Brain pericyte (primary cell): ENCODE data around the gene BATF3.

Experiments
- DNase-seq: peaks from one replicate; pipeline ENCODE4 v3.0.0-alpha.2; 2012; ENCODE audit warnings: low read depth, low spot score

BATF3 gene

DNA sequence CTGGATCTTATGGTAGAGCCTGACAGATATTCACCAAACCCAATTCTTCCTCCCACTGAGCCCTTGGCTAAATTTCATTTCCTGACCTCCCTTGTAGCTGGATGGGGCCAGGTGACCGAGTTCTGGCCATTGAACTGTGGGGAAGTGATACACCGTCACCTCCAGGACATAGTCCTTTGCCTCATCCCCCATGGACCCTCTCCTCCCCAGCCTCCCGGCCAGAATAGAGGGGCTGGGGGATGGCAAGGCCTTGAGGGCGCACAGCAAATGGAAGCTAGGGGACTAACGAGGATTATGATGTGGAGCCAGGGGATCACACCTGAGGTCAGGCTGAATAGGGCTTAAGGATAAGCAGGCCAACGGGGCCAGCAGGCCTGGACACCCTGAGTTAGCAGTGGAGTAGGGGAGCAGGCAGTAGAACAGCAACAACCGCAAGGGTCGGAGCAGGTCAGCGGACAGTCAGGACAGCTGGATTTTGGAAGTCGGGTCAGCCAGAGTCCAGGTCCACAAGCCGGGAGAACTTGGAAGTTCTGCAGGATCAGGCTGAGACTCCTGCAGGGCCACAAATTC, 15.0 kb downstream of the BATF3 start:
- DNase-seq, result no peak

- DNase-seq, result no peak
These were observed 15.6 kb downstream of the BATF3 start for GRCh38 chr1:212684076-212684475.

DNA sequence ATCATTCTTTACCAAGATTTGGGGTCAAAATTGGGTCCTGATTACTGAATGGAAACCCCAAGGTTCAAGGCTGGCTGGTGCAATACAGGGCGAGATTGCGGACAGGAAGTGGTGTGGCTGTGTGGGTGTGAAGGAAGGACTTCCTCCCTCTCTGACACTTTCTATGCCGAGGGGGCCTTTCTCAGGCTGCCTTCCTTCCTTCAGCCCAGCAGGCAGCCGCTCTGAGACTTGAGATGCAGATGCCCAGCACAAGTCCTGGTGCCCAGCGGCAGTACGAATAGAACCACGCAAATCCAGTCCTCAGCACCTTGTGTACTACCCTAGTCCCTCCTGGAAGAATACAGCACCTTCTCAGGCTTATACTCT, 16.3 kb downstream of the BATF3 start:
- DNase-seq, result no peak

DNA sequence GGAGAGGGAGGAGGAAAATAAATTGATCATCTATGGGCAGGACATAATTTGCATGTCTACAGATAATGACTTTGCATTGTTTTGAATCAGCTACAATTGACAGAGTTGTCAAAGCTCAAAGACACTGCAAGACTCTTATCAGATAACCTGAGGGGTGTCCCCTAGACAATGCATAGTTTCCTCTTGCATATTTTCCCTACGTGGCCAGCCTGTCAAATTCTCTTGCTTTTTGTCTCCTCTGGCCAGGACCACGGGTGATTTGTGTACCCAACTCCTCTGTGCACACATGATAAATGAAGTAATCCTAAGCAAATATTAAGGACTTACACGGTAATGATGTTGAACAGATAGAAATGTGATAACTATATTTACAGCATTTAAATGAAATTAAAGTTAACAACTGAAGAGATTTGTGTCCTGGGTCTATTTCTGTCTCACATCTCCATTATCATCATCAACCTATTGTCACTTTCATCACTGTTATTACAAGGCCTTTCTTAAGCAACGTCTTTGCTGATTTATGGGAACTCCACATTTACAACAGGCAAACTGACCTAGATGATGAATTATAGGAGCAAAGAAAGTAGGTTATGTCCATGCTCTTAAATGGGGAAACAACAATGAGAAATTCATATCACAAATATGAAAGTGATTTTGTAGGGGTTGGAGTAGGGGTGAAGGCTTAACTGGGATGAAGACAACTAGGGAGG, 18.8 kb downstream of the BATF3 start:
- DNase-seq, result no peak

DNA sequence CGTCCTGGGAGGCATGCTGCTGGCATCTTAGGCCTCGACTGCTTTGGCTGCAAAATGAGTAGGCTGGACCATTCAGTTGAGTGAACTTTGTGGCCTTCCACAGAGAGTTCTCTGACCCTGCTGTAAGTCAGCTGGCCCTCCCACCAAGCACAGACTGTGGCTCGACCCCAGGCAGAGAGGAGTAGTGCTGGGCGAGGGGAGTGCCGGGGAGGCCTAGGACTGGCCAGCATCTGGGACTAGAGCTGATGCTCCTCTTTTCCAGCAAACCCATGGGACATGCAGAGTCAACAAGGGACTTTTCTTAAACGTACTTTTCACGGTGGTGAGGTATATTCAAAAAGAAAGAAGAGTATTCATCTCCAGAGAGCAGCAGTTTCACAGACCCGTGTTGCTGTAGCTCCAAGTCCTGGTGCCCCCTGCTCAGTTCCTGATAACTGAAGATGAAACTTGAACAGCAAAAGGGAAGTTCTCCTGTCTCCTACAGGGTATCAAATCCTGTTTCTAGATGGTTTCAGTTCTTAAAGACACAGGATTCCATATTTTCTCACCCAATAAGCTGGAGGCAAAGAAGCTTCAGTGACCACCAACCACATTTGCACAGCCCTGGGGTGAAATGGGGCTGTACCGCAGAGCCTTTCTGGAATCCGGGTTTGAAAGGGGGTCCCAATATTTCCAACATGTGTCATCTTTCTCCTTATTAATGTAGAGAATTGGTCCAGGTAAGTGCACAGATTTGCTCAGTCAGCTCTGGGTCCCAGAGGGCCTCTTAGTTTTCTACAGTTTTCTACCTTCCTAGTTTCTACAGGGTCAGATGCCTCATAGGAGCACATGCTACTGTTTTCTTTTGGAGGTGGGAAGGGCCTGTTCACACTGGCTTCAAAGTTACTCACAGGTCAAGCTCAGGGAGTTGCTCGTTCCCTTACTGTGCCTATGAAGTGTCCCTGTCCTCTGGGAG, 20.9 kb downstream of the BATF3 start:
- no peak for DNase-seq

GRCh38 chr1:212677573-212677972, 22.1 kb downstream of the BATF3 start:
- DNase-seq, result no peak

- no peak for DNase-seq
These were observed 22.5 kb downstream of the BATF3 start for GRCh38 chr1:212677136-212677535.

DNA sequence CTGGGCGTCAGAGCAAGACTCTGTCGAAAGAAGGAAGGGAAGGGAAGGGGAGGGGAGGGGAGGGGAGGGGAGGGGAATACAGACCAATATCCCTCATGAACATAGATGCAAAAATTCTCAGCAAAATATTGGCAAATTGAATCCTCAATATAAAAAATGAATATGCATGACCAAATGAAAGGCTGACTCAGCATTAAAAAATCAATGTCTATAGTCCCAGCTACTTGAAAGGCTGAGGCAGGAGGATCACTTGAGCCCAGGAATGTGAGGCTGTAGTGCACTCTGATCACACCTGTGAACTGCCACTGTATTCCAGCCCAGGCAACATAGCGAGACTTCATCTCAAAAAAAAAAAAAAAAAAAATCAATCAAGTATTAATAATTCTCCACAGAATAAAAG, 24.0 kb downstream of the BATF3 start:
- no peak for DNase-seq

DNA sequence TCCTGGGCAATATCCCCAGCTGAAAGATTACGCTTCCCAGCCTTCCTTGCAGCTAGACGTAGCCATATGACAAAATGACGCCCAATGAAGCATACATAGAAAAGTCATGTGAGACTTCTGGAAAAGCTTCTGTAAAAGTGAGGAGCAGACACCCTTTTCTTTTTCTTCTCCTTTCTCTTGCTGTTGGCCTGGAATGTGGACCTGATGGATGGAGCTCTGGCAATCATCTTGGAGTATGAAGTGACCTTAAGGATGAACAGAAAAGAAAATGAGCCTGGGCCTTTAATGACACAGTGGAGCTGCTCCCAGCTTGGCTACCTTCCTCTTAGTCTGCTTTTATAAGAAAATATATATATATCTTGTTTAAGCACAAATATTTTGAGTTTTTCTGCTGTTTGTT, 24.8 kb downstream of the BATF3 start:
- no peak for DNase-seq

- no peak for DNase-seq
These were observed 28.2 kb downstream of the BATF3 start for GRCh38 chr1:212671342-212672031.

GRCh38 chr1:212670882-212671281, 28.8 kb downstream of the BATF3 start:
- no peak for DNase-seq

- no peak for DNase-seq
These were observed 29.3 kb downstream of the BATF3 start for GRCh38 chr1:212670301-212670700.

DNA sequence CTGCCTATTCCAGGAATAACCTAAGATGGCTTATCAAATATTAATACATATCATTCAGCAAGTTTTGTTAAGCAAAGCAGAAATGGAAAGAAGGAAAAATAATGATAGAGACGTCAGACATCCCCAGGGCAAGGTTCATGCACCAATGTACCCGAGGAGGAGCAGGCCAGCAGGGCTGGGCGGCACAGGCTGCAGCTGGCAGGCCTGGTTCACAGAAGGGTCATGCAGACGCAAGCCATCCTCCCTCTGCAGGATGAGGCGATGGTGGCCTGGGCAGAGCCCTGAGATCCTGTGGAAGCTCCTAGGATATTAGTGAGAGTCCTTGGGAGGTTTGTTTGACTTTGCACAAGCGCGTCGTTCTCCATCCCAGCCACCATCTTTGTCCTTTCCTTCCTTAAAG, 30.0 kb downstream of the BATF3 start:
- DNase-seq, result no peak

GRCh38 chr1:212669102-212669501, 30.5 kb downstream of the BATF3 start:
- DNase-seq, result no peak

DNA sequence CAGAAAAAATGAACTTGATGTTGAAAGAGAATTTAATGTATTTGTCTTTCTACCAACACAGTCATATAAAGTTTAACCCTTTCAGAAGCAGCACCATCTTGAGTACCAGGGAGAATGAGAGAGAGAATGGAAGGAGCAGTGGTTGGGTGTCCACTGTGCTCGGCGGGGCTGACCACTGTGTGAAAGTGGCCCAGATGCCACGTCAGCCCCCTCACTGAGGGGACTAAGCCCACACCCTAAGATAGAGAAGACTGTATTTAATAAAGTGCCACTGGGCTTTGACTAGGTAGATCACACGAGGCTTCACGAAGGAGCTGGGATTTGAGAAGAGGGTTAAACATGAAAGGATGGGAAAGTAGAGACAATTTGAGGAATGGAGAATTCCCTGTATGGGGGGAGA, 31.2 kb downstream of the BATF3 start:
- DNase-seq, result no peak

GRCh38 chr1:212667223-212668139, 32.2 kb downstream of the BATF3 start:
- DNase-seq, result peak; percentile 81

GRCh38 chr1:212666116-212666775, 33.4 kb downstream of the BATF3 start:
- no peak for DNase-seq

DNA sequence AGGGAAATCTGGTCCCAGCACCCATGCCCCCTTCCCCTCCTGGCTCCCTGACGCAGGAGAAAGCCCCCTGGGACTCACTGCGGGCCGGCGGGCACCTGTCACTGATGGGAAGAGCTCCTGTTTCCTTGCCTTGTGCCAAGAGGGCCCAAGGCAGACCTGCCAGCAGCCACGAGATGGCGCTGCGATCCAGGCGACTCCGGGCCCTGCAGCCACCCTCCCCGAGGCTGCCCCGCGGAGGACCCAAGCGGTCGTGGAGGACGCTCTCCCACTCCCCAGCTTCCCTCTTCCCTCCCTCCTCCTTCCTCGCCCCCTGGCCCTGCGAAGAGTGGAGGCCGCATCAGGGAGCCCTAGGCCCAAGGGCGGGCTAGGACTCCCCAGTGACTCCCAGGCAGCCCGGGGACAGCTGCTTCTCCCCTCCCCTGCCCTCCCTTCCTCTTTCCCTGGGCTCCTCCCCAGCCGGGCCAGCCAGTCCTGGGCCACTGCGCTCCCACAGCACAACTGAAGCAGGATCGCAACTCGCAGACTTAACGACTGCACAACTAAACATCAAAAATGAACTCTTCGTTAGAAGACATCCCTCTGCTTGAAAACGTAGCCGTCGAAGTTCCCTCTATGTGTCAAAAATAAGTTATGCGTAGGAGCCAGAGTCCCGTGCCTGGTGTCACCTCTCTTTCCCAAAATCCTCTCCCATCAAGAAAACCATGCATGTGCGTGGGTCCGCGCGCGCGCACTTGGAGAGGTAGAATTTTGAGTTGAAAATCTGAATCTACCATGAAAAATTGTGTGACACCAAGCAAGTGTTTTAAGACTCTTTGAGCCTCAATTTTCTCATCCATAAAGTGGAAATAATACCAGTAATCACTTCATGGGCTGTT, 34.2 kb downstream of the BATF3 start:
- DNase-seq, result peak; percentile 46

DNA sequence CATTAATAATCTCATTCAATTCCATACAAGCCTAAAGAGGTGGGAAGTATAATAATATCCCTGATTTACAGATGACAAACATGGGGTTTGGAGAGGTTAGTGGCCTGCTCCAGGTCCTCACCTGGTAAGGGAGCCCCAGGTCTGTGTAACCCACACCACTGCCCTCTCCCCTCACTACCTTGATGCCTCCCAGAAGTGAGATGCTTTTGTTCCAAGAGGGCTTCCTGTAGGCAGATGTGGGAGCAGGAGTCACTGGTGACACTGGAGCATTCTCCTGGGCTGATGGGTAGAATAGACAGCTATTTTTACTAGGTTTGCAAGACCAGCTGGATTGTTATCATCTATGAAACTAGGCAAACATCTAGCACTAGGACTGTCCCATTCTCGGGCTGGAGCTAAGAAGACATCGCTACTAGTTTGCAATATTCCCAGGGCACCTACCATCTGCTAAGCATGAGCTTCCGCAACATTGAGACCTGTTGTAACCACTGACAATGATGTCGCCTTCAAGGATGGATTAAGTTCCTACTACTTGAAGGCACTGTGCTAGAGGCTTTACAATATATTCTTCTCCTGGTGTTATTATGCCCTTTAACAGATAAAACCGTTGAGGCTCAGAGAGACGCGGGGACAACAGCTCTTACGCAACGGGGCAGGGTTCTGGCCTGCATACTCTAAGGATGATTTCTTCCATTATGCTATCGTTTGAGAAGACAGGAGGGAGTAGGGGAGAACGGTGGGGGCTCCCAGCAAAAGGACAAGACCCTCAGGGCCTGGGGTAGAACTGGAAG, 35.0 kb downstream of the BATF3 start:
- DNase-seq, result no peak
